ENCODE results near the gene PPP1R9A.

DNA sequence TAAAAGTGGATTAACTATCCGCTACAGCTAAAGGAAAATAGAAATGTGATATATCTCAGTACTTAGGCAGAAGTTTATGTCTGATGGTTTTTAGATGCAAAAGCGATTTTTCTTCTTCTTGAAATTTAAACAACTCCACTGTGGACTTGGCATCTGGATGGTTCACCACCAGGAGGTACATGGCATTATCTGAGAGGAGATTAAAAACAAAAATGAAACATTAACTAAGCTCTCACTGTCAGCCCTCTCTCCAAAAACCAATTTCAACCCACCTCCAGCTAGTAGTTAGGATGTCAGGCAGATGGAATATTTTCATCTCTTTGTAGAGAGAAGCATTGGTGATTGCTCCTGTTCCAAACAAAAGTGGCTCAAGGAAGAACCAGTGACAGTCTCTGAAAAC, 404.0 kb downstream of the PPP1R9A start:
- TF ChIP-seq, protein P1, sequence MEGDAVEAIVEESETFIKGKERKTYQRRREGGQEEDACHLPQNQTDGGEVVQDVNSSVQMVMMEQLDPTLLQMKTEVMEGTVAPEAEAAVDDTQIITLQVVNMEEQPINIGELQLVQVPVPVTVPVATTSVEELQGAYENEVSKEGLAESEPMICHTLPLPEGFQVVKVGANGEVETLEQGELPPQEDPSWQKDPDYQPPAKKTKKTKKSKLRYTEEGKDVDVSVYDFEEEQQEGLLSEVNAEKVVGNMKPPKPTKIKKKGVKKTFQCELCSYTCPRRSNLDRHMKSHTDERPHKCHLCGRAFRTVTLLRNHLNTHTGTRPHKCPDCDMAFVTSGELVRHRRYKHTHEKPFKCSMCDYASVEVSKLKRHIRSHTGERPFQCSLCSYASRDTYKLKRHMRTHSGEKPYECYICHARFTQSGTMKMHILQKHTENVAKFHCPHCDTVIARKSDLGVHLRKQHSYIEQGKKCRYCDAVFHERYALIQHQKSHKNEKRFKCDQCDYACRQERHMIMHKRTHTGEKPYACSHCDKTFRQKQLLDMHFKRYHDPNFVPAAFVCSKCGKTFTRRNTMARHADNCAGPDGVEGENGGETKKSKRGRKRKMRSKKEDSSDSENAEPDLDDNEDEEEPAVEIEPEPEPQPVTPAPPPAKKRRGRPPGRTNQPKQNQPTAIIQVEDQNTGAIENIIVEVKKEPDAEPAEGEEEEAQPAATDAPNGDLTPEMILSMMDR (conservative IDR thresholded peaks at IDR 0.05): no peak
- TF ChIP-seq ZFX (IDR thresholded peaks at IDR 0.05): no peak
